Measurements from ENCODE around the gene POLR3B. TPM values are rescaled to one million over a fixed set of nuclear protein-coding genes. Genes with fewer than 3 reads are reported as not detected.

POLR3B gene
- total RNA-seq, 2 experiments from 2014 or later, result 5.4 to 6.6 TPM

- Mint-ChIP-seq H3K4me1 (ENCODE audit: low read depth) (no peaks in the 10 kb centered on the region), H3K27ac (no peak overlapping the region), H3K4me3 (no peak overlapping the region), H3K9me3 (ENCODE audit: insufficient read depth) (no peaks in the 10 kb centered on the region), H3K36me3 (ENCODE audit: low read depth) (no peaks in the 10 kb centered on the region), H3K27me3 (ENCODE audit: low read depth) (peaks cover 2% of the 10 kb centered on the region)
- peak; percentile 39 for ATAC-seq
- ChIA-PET POLR2A (no interaction called here), CTCF (interaction anchor here (0.7 to 2.2 kb wide), 5 partner anchors 10 to 122 kb away, joined by 3 to 15 read pairs (median 5); partner anchors contain the start of gene POLR3B)
- DNase-seq, result no peak
Observed at GRCh38 chr12:106345746-106346145, 11.8 kb upstream of the POLR3B start.

GRCh38 chr12:106348411-106348810, 9.1 kb upstream of the POLR3B start:
- POLR2A ChIA-PET, result no interaction called here
- H3K27ac Mint-ChIP-seq, result no peak overlapping the region
- peaks cover 4% of the 10 kb centered on the region for H3K27me3 Mint-ChIP-seq (ENCODE audit: low read depth)
- no peak overlapping the region for H3K4me3 Mint-ChIP-seq
- H3K4me1 Mint-ChIP-seq (ENCODE audit: low read depth), result no peaks in the 10 kb centered on the region
- no peaks in the 10 kb centered on the region for H3K36me3 Mint-ChIP-seq (ENCODE audit: low read depth)
- CTCF ChIA-PET, result interaction anchor here (0.9 to 1.6 kb wide), 2 partner anchors 9 to 121 kb away, joined by 4 to 8 read pairs; partner anchors contain the start of gene POLR3B
- DNase-seq (no peak), ATAC-seq (no peak)
- H3K9me3 Mint-ChIP-seq (ENCODE audit: insufficient read depth), result no peaks in the 10 kb centered on the region

GRCh38 chr12:106353175-106353574, 4.4 kb upstream of the POLR3B start:
- Mint-ChIP-seq H3K27ac (no peak overlapping the region), H3K4me3 (no peak overlapping the region), H3K27me3 (ENCODE audit: low read depth) (peaks cover 4% of the 10 kb centered on the region), H3K36me3 (ENCODE audit: low read depth) (peaks cover 2% of the 10 kb centered on the region), H3K9me3 (ENCODE audit: insufficient read depth) (no peaks in the 10 kb centered on the region), H3K4me1 (ENCODE audit: low read depth) (peaks cover 8% of the 10 kb centered on the region)
- DNase-seq, result no peak
- no peak for ATAC-seq
- CTCF ChIA-PET, result no interaction called here
- POLR2A ChIA-PET, result no interaction called here

GRCh38 chr12:106358396-106359241, 1.1 kb downstream of the POLR3B start:
- peak overlapping the region; percentile 89 for H3K4me3 Mint-ChIP-seq
- peaks cover 2% of the 10 kb centered on the region for H3K36me3 Mint-ChIP-seq (ENCODE audit: low read depth)
- CTCF ChIA-PET, result interaction anchor here (0.7 to 5.3 kb wide), 27 partner anchors 8 to 583 kb away, joined by 3 to 46 read pairs (median 6); no protein-coding TSS in a partner anchor
- POLR2A ChIA-PET, result interaction anchor here (0.6 to 2.0 kb wide), 8 partner anchors 17 to 178 kb away, joined by 3 to 11 read pairs (median 4); partner anchors contain the start of gene TCP11L2
- ATAC-seq (peak; percentile 9), DNase-seq (no peak)
- peak overlapping the region; percentile 91 for H3K27ac Mint-ChIP-seq
- peaks cover 16% of the 10 kb centered on the region for H3K4me1 Mint-ChIP-seq (ENCODE audit: low read depth)
- no peaks in the 10 kb centered on the region for H3K9me3 Mint-ChIP-seq (ENCODE audit: insufficient read depth)
- no peaks in the 10 kb centered on the region for H3K27me3 Mint-ChIP-seq (ENCODE audit: low read depth)

- POLR2A ChIA-PET, result no interaction called here
- CTCF ChIA-PET, result interaction anchor here (0.8 to 5.3 kb wide), 4 partner anchors 19 to 560 kb away, joined by 3 to 46 read pairs (median 20); no protein-coding TSS in a partner anchor
- no peak overlapping the region for H3K4me3 Mint-ChIP-seq
- H3K27ac Mint-ChIP-seq, result no peak overlapping the region
- peaks cover 2% of the 10 kb centered on the region for H3K36me3 Mint-ChIP-seq (ENCODE audit: low read depth)
- DNase-seq, result no peak
- H3K9me3 Mint-ChIP-seq (ENCODE audit: insufficient read depth), result no peaks in the 10 kb centered on the region
- no peaks in the 10 kb centered on the region for H3K27me3 Mint-ChIP-seq (ENCODE audit: low read depth)
- H3K4me1 Mint-ChIP-seq (ENCODE audit: low read depth), result peaks cover 18% of the 10 kb centered on the region
- no peak for ATAC-seq
Observed at GRCh38 chr12:106359646-106360399, 2.3 kb downstream of the POLR3B start.

- H3K27ac Mint-ChIP-seq, result no peak overlapping the region
- no peak for DNase-seq
- POLR2A ChIA-PET, result no interaction called here
- CTCF ChIA-PET, result interaction anchor here (0.8 to 5.3 kb wide), 5 partner anchors 18 to 559 kb away, joined by 3 to 46 read pairs (median 5); no protein-coding TSS in a partner anchor
- peaks cover 2% of the 10 kb centered on the region for H3K36me3 Mint-ChIP-seq (ENCODE audit: low read depth)
- no peak for ATAC-seq
- H3K9me3 Mint-ChIP-seq (ENCODE audit: insufficient read depth), result no peaks in the 10 kb centered on the region
- peaks cover 18% of the 10 kb centered on the region for H3K4me1 Mint-ChIP-seq (ENCODE audit: low read depth)
- no peaks in the 10 kb centered on the region for H3K27me3 Mint-ChIP-seq (ENCODE audit: low read depth)
- H3K4me3 Mint-ChIP-seq, result no peak overlapping the region
Observed at GRCh38 chr12:106360400-106360994, 2.9 kb downstream of the POLR3B start.

- ChIA-PET CTCF (no interaction called here), POLR2A (no interaction called here)
- peaks cover 4% of the 10 kb centered on the region for H3K36me3 Mint-ChIP-seq (ENCODE audit: low read depth)
- no peak overlapping the region for H3K4me3 Mint-ChIP-seq
- ATAC-seq (no peak), DNase-seq (no peak)
- no peak overlapping the region for H3K27ac Mint-ChIP-seq
- H3K27me3 Mint-ChIP-seq (ENCODE audit: low read depth), result no peaks in the 10 kb centered on the region
- H3K4me1 Mint-ChIP-seq (ENCODE audit: low read depth), result peaks cover 11% of the 10 kb centered on the region
- no peaks in the 10 kb centered on the region for H3K9me3 Mint-ChIP-seq (ENCODE audit: insufficient read depth)
Observed at GRCh38 chr12:106362971-106363370, 5.4 kb downstream of the POLR3B start.

GRCh38 chr12:106364261-106364660, 6.7 kb downstream of the POLR3B start:
- Mint-ChIP-seq H3K4me1 (ENCODE audit: low read depth) (peaks cover 2% of the 10 kb centered on the region), H3K27ac (no peak overlapping the region), H3K4me3 (no peak overlapping the region), H3K9me3 (ENCODE audit: insufficient read depth) (no peaks in the 10 kb centered on the region), H3K27me3 (ENCODE audit: low read depth) (no peaks in the 10 kb centered on the region), H3K36me3 (ENCODE audit: low read depth) (peaks cover 2% of the 10 kb centered on the region)
- ChIA-PET POLR2A (no interaction called here), CTCF (interaction anchor here (1.7 kb wide), 1 partner anchor 138 kb away, joined by 3 read pairs; no protein-coding TSS in a partner anchor)
- no peak for ATAC-seq
- no peak for DNase-seq

- no peaks in the 10 kb centered on the region for H3K9me3 Mint-ChIP-seq (ENCODE audit: insufficient read depth)
- POLR2A ChIA-PET, result no interaction called here
- no peaks in the 10 kb centered on the region for H3K4me1 Mint-ChIP-seq (ENCODE audit: low read depth)
- peaks cover 30% of the 10 kb centered on the region for H3K36me3 Mint-ChIP-seq (ENCODE audit: low read depth)
- no peak overlapping the region for H3K27ac Mint-ChIP-seq
- DNase-seq (no peak), ATAC-seq (no peak)
- CTCF ChIA-PET, result interaction anchor here (1.9 kb wide), 1 partner anchor 12 kb away, joined by 13 read pairs; the partner anchor contains the start of gene POLR3B
- no peaks in the 10 kb centered on the region for H3K27me3 Mint-ChIP-seq (ENCODE audit: low read depth)
- no peak overlapping the region for H3K4me3 Mint-ChIP-seq
Observed at GRCh38 chr12:106369624-106370346, 12.2 kb downstream of the POLR3B start.

GRCh38 chr12:106378788-106379187, 21.2 kb downstream of the POLR3B start:
- Mint-ChIP-seq H3K9me3 (ENCODE audit: insufficient read depth) (peaks cover 4% of the 10 kb centered on the region), H3K27ac (peak overlapping the region; percentile 40), H3K27me3 (ENCODE audit: low read depth) (no peaks in the 10 kb centered on the region), H3K4me1 (ENCODE audit: low read depth) (peaks cover 22% of the 10 kb centered on the region), H3K4me3 (no peak overlapping the region), H3K36me3 (ENCODE audit: low read depth) (peaks cover 60% of the 10 kb centered on the region)
- DNase-seq, result no peak
- ATAC-seq, result peak; percentile 49
- CTCF ChIA-PET, result interaction anchor here (0.8 to 4.6 kb wide), 5 partner anchors 12 to 541 kb away, joined by 3 to 36 read pairs (median 5); partner anchors contain the start of gene POLR3B
- POLR2A ChIA-PET, result interaction anchor here (0.6 kb wide), 1 partner anchor 1018 kb away, joined by 3 read pairs; no protein-coding TSS in a partner anchor

GRCh38 chr12:106380954-106381353, 23.4 kb downstream of the POLR3B start:
- POLR2A ChIA-PET, result interaction anchor here (1.3 kb wide), 1 partner anchor 23 kb away, joined by 3 read pairs; no protein-coding TSS in a partner anchor
- ATAC-seq (no peak), DNase-seq (no peak)
- peaks cover 22% of the 10 kb centered on the region for H3K4me1 Mint-ChIP-seq (ENCODE audit: low read depth)
- CTCF ChIA-PET, result interaction anchor here (0.7 to 4.6 kb wide), 4 partner anchors 23 to 539 kb away, joined by 3 to 36 read pairs (median 14); partner anchors contain the start of gene POLR3B
- no peaks in the 10 kb centered on the region for H3K27me3 Mint-ChIP-seq (ENCODE audit: low read depth)
- H3K36me3 Mint-ChIP-seq (ENCODE audit: low read depth), result peaks cover 49% of the 10 kb centered on the region
- H3K9me3 Mint-ChIP-seq (ENCODE audit: insufficient read depth), result peaks cover 4% of the 10 kb centered on the region
- H3K4me3 Mint-ChIP-seq, result no peak overlapping the region
- no peak overlapping the region for H3K27ac Mint-ChIP-seq
